Anterior cingulate cortex (tissue), 58 donors: ENCODE results near the gene BTBD3.
A peak's percentile ranks its signal among the peaks of the same experiment; 100 is the strongest.

Experiments used
- DNase-seq, 58 donors: peaks; one replicate each; lab custom pipeline; 2025; lab: John Stamatoyannopoulos, UW

Gene BTBD3

DNA sequence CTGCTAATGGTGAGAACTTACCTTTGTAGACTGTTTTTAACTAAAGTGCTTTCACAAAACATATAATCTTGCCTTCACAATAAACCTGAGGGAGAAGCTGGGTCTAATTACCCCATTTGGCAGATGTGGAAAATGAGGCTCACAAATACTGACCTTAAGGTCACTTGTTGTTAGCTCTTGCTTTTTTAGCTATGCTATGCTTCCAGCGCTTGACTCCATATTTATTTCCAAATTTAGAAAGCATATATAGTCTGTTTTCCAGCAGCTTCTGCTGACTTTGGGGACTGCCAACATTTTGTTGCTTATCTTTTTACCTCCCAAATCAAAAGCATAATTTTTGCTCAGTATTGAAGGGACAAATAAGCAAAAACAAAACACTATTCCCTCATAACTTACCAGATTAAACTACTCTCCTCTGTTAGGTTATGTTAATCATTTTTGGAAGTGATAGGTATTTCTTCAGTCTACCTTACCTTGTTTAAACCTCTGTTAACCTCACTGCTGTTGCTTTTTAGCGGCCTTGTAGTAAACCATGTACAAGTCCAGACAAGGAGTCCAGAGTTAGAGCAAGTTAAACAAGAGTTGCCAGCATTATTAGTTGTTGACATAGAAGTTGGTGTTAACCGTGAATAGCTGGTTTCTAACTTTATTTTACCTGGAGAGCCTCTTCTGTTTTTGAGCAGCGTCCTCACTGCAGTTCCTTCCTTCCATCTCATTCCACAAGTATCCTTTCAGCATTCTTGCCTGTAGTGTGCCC lies 4.9 kb upstream of the BTBD3 start:
- no peak for DNase-seq

- no peak for DNase-seq
These were observed 725 bp downstream of the BTBD3 start for GRCh38 chr20:11918391-11918845.

- DNase-seq: peak in 16 of 58 donors; percentile 6 to 63 (median 37)
These were observed 1.3 kb downstream of the BTBD3 start for GRCh38 chr20:11918981-11919380.

DNA sequence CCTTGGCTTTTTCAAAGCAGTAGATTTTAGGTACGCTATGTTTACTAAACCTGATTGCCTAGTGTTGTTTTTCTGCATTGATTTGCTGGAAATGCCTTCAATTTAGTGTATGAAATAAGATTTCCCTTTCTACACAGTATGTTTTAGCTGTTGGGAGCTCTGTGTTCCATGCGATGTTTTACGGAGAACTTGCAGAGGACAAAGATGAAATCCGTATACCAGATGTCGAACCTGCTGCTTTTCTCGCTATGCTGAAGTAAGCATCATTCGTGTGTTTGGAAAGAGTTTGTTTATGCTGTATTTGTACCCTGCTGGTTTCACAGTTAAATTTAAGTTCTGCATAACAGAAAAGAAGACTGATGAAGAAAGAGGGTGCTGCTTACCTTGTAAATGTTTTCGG lies 1.9 kb downstream of the BTBD3 start:
- peak in 1 of 58 donors; percentile 30 for DNase-seq

- DNase-seq: no peak
These were observed 2.4 kb downstream of the BTBD3 start for GRCh38 chr20:11920083-11920482.

GRCh38 chr20:11921321-11921720 lies 3.6 kb downstream of the BTBD3 start:
- DNase-seq: no peak

GRCh38 chr20:11922561-11922960 lies 4.9 kb downstream of the BTBD3 start:
- DNase-seq: peak in 2 of 58 donors; percentile 14 to 19

- DNase-seq: no peak
These were observed 7.2 kb downstream of the BTBD3 start for GRCh38 chr20:11924923-11925322.

DNA sequence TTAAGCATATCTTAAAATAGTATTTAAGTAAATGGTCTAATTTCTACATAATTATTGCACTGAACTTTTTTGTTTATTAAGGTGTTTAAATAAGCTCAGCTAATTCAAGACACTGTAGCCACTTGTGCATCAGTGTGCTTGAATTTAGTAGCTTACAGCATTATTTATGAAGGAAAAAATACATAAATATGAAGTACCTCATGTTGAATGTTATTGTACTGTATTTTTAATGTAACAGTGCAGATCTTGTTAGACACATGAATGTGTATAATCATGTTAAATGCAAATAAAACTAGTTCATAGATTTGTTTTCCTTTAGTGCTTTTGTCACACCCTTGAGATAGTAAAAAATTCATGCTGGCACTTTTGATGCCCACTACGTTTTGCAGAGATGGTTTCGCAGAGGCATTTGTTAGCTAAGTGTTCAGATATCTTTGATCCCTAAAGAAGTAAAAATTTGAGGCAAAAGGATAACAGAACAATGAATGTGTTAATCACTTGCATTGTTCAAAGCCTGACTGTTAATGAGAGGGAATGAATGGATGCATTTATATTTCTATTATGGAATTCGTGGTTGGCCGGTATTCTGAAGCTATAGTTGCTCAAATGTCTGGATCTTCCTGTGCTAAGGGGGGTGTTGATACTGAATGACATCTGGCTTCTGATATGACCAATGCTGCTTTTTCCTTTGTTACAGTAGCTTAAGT lies 8.8 kb downstream of the BTBD3 start:
- no peak for DNase-seq

DNA sequence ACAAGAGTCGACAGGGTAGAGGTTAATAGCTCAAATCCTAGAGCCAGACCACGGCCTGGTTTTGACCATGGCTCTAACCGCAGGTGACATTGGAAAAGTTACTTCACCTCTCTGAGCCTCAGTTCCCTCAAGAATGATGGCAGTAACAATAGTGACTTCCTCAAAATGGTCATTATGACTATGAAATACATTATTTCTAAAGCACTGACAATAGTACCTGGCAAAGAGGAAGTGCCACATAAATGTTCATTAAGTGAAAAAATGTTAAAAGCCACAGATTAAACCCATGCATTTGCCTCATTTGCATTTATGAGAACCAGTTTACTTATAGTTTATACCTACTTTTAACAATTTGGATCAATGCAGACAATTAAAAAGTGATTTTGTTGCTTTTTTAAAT lies 12.3 kb downstream of the BTBD3 start:
- no peak for DNase-seq

DNA sequence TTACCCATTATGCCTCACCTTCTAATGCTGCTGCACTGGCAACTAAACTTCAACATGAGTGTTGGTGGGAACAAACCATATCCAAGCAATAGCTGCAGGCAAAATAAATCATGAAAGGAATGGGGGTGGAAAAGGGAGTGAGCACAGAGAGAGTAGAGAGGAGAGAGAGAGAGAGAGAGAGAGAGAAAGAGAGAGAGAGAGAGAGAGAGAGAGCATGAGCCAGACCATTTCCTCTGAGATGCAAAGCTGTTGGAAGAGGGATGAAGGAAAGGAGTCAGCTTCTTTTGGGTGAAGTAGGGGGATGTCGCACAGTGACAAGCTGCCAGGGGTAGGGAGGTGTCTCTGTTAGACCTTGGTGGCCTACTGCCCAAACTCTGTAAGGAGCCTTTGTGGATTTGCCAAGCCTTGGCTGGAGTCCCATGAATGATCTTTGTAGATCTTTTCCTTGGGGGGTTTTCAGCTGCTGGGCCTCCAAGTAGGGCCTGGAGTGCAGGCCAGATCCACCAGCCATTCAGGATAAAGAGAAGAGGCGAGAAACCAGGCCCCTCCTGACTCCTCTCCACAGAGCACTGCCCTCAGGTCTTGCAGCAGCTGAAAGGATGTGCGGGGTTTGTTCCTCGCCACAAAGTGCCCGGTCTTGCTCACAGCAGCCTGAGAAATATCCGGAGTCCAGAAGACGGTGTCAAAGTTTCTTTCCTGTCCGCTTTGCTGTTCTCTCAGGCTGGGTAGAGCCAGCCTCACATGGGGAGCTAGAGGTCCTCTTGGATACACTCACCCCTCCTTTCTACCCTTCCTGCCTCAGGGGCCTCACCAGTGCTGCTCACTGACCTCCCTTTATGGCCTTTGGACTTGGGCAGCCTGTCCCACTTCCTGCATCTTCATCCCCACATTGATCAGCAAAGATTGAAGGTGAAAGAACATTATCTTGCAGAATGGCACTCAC lies 17.8 kb downstream of the BTBD3 start:
- peak in 3 of 58 donors; percentile 10 to 22 (median 17) for DNase-seq

DNA sequence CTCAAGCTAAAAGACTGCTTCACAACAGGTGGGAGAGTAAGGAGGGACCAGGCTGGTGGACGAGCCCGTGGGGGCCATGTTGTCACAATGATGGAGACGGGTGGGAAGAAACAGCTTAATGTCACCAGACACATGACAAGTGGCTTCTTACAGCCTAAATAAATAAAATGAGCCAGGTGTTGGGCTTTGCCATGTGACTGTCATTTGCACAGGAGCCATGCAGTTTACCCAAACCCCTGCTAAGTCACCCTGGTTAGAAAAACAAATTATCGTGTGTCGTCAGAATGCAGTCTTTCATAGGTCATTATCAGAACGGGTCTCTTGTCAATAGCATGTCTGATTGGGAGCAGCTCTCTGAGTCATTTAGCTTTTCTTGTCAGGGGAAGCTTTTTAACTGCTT lies 18.5 kb downstream of the BTBD3 start:
- no peak for DNase-seq

DNA sequence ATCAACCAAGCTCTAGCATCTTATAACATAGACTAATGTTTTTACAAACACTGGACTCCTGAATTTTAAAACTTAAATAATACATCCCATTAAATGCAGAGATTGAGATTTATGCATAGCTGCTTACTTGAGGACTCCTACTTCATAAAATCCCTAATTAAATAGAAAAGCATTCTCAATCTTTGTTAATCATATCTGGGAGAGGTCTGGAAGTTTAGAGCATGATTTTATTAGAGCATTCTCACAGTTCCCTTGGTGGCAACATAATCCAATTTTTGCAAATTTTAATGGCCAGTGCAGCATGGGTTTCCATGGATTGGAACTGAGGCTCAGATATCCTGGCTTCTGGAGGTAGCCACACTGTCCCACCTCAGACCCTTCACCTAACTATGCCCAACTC lies 19.5 kb downstream of the BTBD3 start:
- DNase-seq: no peak

GRCh38 chr20:11941593-11942246 lies 24.0 kb downstream of the BTBD3 start:
- no peak for DNase-seq

DNA sequence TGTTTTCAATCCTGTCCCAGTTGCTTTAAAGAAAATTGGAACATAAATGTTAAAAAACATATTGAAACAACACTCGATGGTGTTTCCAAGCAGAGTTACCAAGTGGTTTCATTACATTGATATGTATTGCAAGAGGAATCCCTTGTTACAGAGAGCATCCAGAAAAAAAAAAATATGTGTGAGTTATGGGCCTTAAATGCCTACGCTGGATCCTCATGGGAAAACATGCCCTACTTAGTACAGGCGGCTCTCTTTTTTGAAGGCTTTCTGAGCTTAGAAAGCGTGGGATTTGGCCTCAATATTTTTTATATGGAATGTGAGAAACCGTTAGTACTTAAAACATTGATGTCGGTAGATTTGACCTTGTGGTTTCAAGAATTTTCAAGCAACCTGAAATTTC lies 26.1 kb downstream of the BTBD3 start:
- DNase-seq: no peak

DNA sequence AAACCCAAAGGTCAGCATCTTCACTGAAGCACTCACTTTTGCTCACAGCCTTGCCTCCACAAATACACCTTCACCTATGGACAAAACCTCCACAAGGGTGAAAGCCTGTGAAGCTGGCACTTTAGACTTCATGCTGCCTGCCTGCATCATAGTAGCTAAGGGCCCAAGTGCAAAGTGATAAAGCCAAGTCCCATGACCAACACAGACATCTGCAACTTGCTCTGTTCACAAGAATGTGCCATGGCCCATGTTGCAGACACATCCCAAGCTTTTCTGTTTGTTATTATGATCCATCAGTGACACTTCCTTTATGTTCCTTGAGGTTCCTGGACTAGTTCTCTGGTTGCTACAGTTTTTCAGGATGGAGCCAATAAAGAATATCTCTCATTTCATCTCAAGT lies 31.1 kb downstream of the BTBD3 start:
- no peak for DNase-seq

GRCh38 chr20:11949711-11950110 lies 32.0 kb downstream of the BTBD3 start:
- no peak for DNase-seq

GRCh38 chr20:11951696-11952095 lies 34.0 kb downstream of the BTBD3 start:
- no peak for DNase-seq

GRCh38 chr20:11952639-11953038 lies 34.9 kb downstream of the BTBD3 start:
- DNase-seq: no peak

GRCh38 chr20:11957911-11958310 lies 40.2 kb downstream of the BTBD3 start:
- DNase-seq: no peak
